ENCODE data around the gene VSTM2B.
"Not testable (repeated sequence)": the region's sequence is repeated elsewhere in the genome, so short reads cannot be mapped to it uniquely, and the experiment has no call there.

The VSTM2B gene

GRCh38 chr19:29543381-29543780 lies 17.6 kb downstream of the VSTM2B start:
- no peak for DNase-seq (ENCODE audit: low read depth)
- no peak for TF ChIP-seq CTCF (IDR thresholded peaks at IDR 0.05; ENCODE audit: insufficient read depth, low read depth, low read length, missing control alignments)
- no peak overlapping the region for H3K4me3 ChIP-seq (ENCODE audit: low read depth, low read length)

GRCh38 chr19:29544656-29545360 lies 19.0 kb downstream of the VSTM2B start:
- TF ChIP-seq CTCF (IDR thresholded peaks at IDR 0.05; ENCODE audit: insufficient read depth, low read depth, low read length, missing control alignments) = no peak
- DNase-seq (ENCODE audit: low read depth) = no peak

GRCh38 chr19:29545447-29545846 lies 19.7 kb downstream of the VSTM2B start:
- H3K4me3 ChIP-seq (ENCODE audit: low read depth, low read length); DNase-seq (ENCODE audit: low read depth): not testable (repeated sequence)

More at GRCh38 chr19:29544656-29545360, 19.0 kb downstream of the VSTM2B start:
- H3K4me3 ChIP-seq (ENCODE audit: low read depth, low read length) = no peak overlapping the region

- no peak for DNase-seq (ENCODE audit: low read depth)
- H3K4me3 ChIP-seq (ENCODE audit: low read depth, low read length) = no peak overlapping the region
- no peak for TF ChIP-seq CTCF (IDR thresholded peaks at IDR 0.05; ENCODE audit: insufficient read depth, low read depth, low read length, missing control alignments)
Observed at GRCh38 chr19:29545866-29546582, 20.2 kb downstream of the VSTM2B start.

- TF ChIP-seq CTCF (IDR thresholded peaks at IDR 0.05; ENCODE audit: insufficient read depth, low read depth, low read length, missing control alignments) = no peak
- no peak overlapping the region for H3K4me3 ChIP-seq (ENCODE audit: low read depth, low read length)
- no peak for DNase-seq (ENCODE audit: low read depth)
Observed at GRCh38 chr19:29546583-29547190, 20.9 kb downstream of the VSTM2B start.

GRCh38 chr19:29547361-29547960 lies 21.7 kb downstream of the VSTM2B start:
- DNase-seq (ENCODE audit: low read depth) = no peak
- H3K4me3 ChIP-seq (ENCODE audit: low read depth, low read length) = no peak overlapping the region
- no peak for TF ChIP-seq CTCF (IDR thresholded peaks at IDR 0.05; ENCODE audit: insufficient read depth, low read depth, low read length, missing control alignments)

- TF ChIP-seq CTCF (IDR thresholded peaks at IDR 0.05; ENCODE audit: insufficient read depth, low read depth, low read length, missing control alignments) = no peak
- DNase-seq (ENCODE audit: low read depth) = no peak
- H3K4me3 ChIP-seq (ENCODE audit: low read depth, low read length) = no peak overlapping the region
Observed at GRCh38 chr19:29547981-29548380, 22.2 kb downstream of the VSTM2B start.
